ENCODE data around the gene DNAJC2. TPM values are rescaled to one million over a fixed set of nuclear protein-coding genes. Genes with fewer than 3 reads are reported as not detected.
"Not testable (repeated sequence)": the region's sequence is repeated elsewhere in the genome, so short reads cannot be mapped to it uniquely, and the experiment has no call there.

DNAJC2 gene
- polyA plus RNA-seq, 2 donors: 15.6 to 18.5 TPM

- WGBS, 2 donors: 0 to 1% methylated on average over 63 to 71 of the region's 71 CpGs
- peak overlapping the region; percentile 48 to 56 for H3K4me3 ChIP-seq (ENCODE audit: low read depth in 1 of 2, low read length in 2 of 2)
- not testable (repeated sequence) for H3K27me3 ChIP-seq (ENCODE audit: control insufficient read depth in 1 of 2, insufficient read depth in 2 of 2, low read length in 2 of 2); H3K36me3 ChIP-seq (ENCODE audit: control insufficient read depth in 2 of 2, insufficient read depth in 2 of 2, low read length in 1 of 2); H3K4me1 ChIP-seq (ENCODE audit: control insufficient read depth in 2 of 2, insufficient read depth in 2 of 2, low read length in 1 of 2); H3K27ac ChIP-seq (ENCODE audit: low read depth in 2 of 2, low read length in 1 of 2); H3K9me3 ChIP-seq (ENCODE audit: control insufficient read depth in 2 of 2, insufficient read depth in 1 of 2, low read depth in 1 of 2, low read length in 1 of 2)
Measured at GRCh38 chr7:103279963-103280802, 64.4 kb downstream of the DNAJC2 start.

DNA sequence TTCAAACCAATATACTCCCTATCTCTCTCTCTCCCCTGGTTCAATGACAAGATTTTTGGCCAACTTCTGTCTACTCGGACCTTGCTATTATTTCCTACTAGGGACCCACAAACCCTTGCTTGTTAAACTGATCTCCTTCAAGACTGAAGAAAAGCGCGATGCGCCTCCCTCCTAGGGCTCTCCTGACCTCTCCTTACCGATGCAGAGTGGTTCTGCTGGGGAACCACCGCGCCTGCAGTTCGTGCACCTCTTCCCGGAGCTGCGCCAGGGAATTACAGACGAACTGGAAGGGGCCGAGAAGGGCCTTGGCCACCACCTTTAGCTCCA, 65.0 kb downstream of the DNAJC2 start:
- not testable (repeated sequence) for H3K9me3 ChIP-seq (ENCODE audit: control insufficient read depth in 2 of 2, insufficient read depth in 1 of 2, low read depth in 1 of 2, low read length in 1 of 2); H3K27me3 ChIP-seq (ENCODE audit: control insufficient read depth in 1 of 2, insufficient read depth in 2 of 2, low read length in 2 of 2); H3K36me3 ChIP-seq (ENCODE audit: control insufficient read depth in 2 of 2, insufficient read depth in 2 of 2, low read length in 1 of 2); H3K4me1 ChIP-seq (ENCODE audit: control insufficient read depth in 2 of 2, insufficient read depth in 2 of 2, low read length in 1 of 2); H3K27ac ChIP-seq (ENCODE audit: low read depth in 2 of 2, low read length in 1 of 2)
- peak overlapping the region; percentile 48 to 56 for H3K4me3 ChIP-seq (ENCODE audit: low read depth in 1 of 2, low read length in 2 of 2)
- 0 to 1% methylated on average over 12 of the region's 12 CpGs for WGBS, 2 donors

DNA sequence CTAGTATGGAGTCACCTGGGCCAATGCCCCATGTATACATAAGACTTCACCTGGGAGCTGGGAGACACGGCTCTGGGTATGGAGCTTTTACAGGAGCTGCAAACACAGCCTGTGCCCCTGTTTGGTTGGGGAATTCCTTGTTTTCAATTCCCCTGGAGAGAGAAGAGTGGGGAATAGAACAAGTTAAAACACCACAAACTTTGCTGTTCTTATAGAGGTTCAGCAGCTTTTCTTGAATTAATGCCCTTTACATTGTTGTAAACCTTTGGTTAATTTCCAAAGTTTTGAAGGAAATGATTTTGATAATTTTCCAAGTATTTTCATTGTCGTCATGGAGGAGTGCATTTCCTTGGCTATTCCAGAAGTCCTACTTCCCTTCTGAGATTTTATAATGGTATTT, 66.4 kb downstream of the DNAJC2 start:
- not testable (repeated sequence) for H3K4me3 ChIP-seq (ENCODE audit: low read depth in 1 of 2, low read length in 2 of 2); H3K4me1 ChIP-seq (ENCODE audit: control insufficient read depth in 2 of 2, insufficient read depth in 2 of 2, low read length in 1 of 2); H3K27me3 ChIP-seq (ENCODE audit: control insufficient read depth in 1 of 2, insufficient read depth in 2 of 2, low read length in 2 of 2); H3K27ac ChIP-seq (ENCODE audit: low read depth in 2 of 2, low read length in 1 of 2); H3K36me3 ChIP-seq (ENCODE audit: control insufficient read depth in 2 of 2, insufficient read depth in 2 of 2, low read length in 1 of 2); H3K9me3 ChIP-seq (ENCODE audit: control insufficient read depth in 2 of 2, insufficient read depth in 1 of 2, low read depth in 1 of 2, low read length in 1 of 2)
- 55 to 74% methylated on average over 2 of the region's 2 CpGs for WGBS, 2 donors

DNA sequence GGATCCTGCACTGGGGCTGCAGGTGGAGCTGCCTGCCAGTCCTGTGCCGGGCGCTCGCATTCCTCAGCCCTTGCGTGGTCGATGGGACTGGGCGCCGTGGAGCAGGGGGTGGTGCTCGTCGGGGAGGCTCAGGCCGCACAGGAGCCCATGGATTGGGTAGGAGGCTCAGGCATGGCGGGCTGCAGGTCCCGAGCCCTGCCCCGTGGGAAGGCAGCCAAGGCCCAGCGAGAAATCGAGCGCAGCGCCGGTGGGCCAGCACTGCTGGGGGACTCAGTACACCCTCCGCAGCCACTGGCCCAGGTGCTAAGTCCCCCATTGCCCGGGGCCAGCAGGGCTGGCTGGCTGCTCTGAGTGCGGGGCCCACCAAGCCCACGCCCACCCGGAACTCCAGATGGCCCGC, 69.7 kb downstream of the DNAJC2 start:
- not testable (repeated sequence) for H3K4me1 ChIP-seq (ENCODE audit: control insufficient read depth in 2 of 2, insufficient read depth in 2 of 2, low read length in 1 of 2); H3K9me3 ChIP-seq (ENCODE audit: control insufficient read depth in 2 of 2, insufficient read depth in 1 of 2, low read depth in 1 of 2, low read length in 1 of 2); H3K27me3 ChIP-seq (ENCODE audit: control insufficient read depth in 1 of 2, insufficient read depth in 2 of 2, low read length in 2 of 2); H3K4me3 ChIP-seq (ENCODE audit: low read depth in 1 of 2, low read length in 2 of 2); H3K27ac ChIP-seq (ENCODE audit: low read depth in 2 of 2, low read length in 1 of 2); H3K36me3 ChIP-seq (ENCODE audit: control insufficient read depth in 2 of 2, insufficient read depth in 2 of 2, low read length in 1 of 2)
- WGBS, 2 donors: 97 to 98% methylated on average over 17 to 24 of the region's 24 CpGs

GRCh38 chr7:103273374-103273773, 71.2 kb downstream of the DNAJC2 start:
- not testable (repeated sequence) for H3K27me3 ChIP-seq (ENCODE audit: control insufficient read depth in 1 of 2, insufficient read depth in 2 of 2, low read length in 2 of 2); H3K4me1 ChIP-seq (ENCODE audit: control insufficient read depth in 2 of 2, insufficient read depth in 2 of 2, low read length in 1 of 2); H3K27ac ChIP-seq (ENCODE audit: low read depth in 2 of 2, low read length in 1 of 2); H3K9me3 ChIP-seq (ENCODE audit: control insufficient read depth in 2 of 2, insufficient read depth in 1 of 2, low read depth in 1 of 2, low read length in 1 of 2); H3K4me3 ChIP-seq (ENCODE audit: low read depth in 1 of 2, low read length in 2 of 2); H3K36me3 ChIP-seq (ENCODE audit: control insufficient read depth in 2 of 2, insufficient read depth in 2 of 2, low read length in 1 of 2)
- 88 to 95% methylated on average over 6 of the region's 6 CpGs for WGBS, 2 donors

- H3K27me3 ChIP-seq (ENCODE audit: control insufficient read depth in 1 of 2, insufficient read depth in 2 of 2, low read length in 2 of 2); H3K4me3 ChIP-seq (ENCODE audit: low read depth in 1 of 2, low read length in 2 of 2); H3K27ac ChIP-seq (ENCODE audit: low read depth in 2 of 2, low read length in 1 of 2); H3K9me3 ChIP-seq (ENCODE audit: control insufficient read depth in 2 of 2, insufficient read depth in 1 of 2, low read depth in 1 of 2, low read length in 1 of 2); H3K4me1 ChIP-seq (ENCODE audit: control insufficient read depth in 2 of 2, insufficient read depth in 2 of 2, low read length in 1 of 2); H3K36me3 ChIP-seq (ENCODE audit: control insufficient read depth in 2 of 2, insufficient read depth in 2 of 2, low read length in 1 of 2): not testable (repeated sequence)
- WGBS, 2 donors: 52 to 68% methylated on average over 2 of the region's 2 CpGs
Measured at GRCh38 chr7:103266229-103266628, 78.3 kb downstream of the DNAJC2 start.

GRCh38 chr7:103264054-103264453, 80.5 kb downstream of the DNAJC2 start:
- not testable (repeated sequence) for H3K9me3 ChIP-seq (ENCODE audit: control insufficient read depth in 2 of 2, insufficient read depth in 1 of 2, low read depth in 1 of 2, low read length in 1 of 2); H3K4me1 ChIP-seq (ENCODE audit: control insufficient read depth in 2 of 2, insufficient read depth in 2 of 2, low read length in 1 of 2); H3K27me3 ChIP-seq (ENCODE audit: control insufficient read depth in 1 of 2, insufficient read depth in 2 of 2, low read length in 2 of 2); H3K27ac ChIP-seq (ENCODE audit: low read depth in 2 of 2, low read length in 1 of 2); H3K4me3 ChIP-seq (ENCODE audit: low read depth in 1 of 2, low read length in 2 of 2); H3K36me3 ChIP-seq (ENCODE audit: control insufficient read depth in 2 of 2, insufficient read depth in 2 of 2, low read length in 1 of 2)
- WGBS, 2 donors: 86 to 93% methylated on average over 2 of the region's 2 CpGs

Other genes with a start within 250 kb of the DNAJC2 start
- 1 to 10 TPM; 1.1 to 1.7 TPM for gene NAPEPLD, start 195.7 kb downstream of the DNAJC2 start, polyA plus RNA-seq
- 10 to 100 TPM; 32.9 to 47.4 TPM for gene PMPCB, start 47.3 kb downstream of the DNAJC2 start, polyA plus RNA-seq
- 100 to 1,000 TPM in 1 of 2 donors, 10 to 100 TPM in 1; 57.9 to 115 TPM for gene PSMC2, start 2.9 kb upstream of the DNAJC2 start, polyA plus RNA-seq
- gene SLC26A5, start 101.4 kb upstream of the DNAJC2 start, polyA plus RNA-seq: under 1 TPM; 0.01 to 0.06 TPM

All from esophagus (tissue), 2 donors.